Stimulated activated CD8-positive, alpha-beta memory T cell treated with anti-CD3 and anti-CD28 coated beads, Interleukin-15, amount 100 ng/mL, for 48 hours (primary cell): ENCODE measurements around the gene BOD1L2.

ENCODE experiments used
- DNase-seq, 2 donors: peaks; one replicate each; pipeline ENCODE4 v3.0.0-alpha.2; 2020; ENCODE audit warnings: low read depth in 2 of 2

The BOD1L2 gene

DNA sequence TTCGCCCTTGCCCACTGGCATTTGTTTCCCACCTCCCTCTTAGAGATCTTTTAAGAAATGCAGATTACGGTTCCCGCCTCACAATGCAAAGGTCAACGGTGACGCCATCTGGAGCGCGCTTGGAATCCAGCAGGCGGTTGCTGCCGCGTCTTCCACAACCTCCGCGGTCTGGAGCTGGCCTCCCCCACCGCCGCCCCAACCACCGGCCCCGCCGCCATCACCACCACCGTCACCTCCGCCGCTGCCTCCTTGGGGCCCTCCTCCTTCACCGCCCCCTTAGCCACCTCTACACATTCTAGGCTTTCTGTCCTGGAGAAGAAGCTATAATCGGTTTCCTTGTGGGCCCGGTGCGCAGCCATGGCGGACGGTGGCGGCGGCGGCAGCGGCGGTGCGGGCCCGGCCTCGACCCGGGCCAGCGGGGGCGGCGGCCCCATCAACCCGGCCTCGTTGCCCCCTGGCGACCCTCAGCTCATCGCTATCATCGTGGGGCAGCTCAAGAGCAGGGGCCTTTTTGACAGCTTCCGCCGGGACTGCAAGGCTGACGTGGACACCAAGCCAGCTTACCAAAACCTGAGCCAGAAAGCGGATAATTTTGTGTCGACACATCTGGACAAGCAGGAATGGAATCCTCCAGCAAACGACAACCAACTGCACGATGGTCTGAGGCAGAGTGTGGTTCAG, at the start of gene BOD1L2:
TSS of gene BOD1L2 (plus strand) at position 132 of the 681 bp plus-strand sequence. CDS start at position 358, 226 bp downstream.
- DNase-seq = no peak

DNA sequence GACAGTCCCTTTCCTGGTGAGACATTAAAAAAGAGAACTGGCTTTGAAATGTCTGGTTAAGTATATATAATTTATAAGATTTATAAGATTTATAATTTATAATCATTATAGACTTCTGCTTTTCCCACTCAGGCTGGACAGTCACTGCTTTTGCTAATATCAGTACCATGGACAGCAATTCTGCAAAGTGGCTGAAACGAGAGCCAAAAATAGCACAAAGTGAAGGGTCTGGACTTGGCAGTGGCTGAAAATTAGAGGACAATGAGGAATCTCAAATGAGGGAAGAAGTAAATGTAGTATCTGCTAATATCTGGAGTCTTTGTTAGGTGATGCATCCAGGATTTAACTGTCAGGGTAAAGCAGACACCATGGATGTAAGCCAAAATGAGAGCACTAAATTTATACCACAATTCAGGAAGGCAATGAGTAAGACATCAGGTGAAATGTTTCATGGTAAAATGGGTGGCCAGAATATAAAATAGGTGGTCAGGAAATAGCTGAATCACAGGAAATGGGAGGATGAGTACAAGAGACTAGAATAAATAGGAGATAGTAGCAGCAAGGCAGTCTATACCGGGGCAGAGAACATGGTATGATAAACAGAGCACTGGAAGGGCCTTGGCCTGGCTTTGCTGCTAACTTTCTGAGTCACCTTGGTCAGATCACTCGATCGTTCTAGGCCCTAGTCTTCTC, 39.6 kb upstream of the BOD1L2 start:
- DNase-seq = no peak

DNA sequence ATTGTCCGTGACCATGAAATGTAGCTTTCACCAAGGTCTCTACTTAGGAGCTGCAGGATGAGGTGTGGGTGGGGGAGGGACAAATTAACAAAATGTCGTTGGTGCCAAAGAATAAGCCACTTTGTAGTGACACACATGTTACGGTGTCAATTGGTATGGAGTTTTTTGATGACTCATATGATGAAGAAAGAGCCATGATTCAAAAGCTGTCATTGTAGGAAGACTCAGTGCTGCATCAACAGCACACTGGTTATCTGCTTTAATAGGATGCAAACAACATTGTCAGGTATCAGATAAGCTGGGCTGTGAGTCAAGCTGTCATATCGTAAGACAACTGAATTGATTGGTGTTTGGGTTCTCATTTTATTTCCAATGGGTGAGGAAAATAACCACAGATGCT, 36.6 kb upstream of the BOD1L2 start:
- DNase-seq = no peak

DNA sequence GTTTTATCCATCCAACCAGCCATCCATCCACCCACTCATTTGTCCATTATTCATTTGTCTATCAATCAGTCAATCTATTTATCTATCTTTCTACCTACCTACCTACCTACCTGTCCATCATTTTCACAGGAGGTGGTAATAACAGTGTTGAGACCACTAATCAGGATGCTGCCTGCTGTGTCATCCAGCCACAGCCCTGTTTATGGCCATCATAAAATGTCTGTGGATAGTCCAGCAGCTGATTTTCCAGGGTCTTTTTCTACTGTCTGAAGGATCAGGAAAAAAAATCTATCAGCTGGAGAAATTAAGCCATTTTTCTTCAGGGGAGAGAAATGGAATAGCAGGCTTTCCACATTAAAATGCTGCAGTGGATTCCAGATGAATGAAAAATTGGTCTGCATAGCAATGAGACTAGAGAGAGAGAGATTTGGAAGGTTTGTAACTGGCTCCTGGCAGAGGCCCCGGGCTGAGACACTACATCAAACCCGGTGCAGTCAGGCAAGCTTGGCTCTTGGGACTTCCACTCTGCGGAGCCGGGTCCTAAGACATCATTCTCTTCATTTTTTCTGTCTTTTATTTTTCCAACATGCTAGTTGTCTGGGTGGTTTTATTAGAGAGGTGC, 33.0 kb upstream of the BOD1L2 start:
- no peak for DNase-seq

DNA sequence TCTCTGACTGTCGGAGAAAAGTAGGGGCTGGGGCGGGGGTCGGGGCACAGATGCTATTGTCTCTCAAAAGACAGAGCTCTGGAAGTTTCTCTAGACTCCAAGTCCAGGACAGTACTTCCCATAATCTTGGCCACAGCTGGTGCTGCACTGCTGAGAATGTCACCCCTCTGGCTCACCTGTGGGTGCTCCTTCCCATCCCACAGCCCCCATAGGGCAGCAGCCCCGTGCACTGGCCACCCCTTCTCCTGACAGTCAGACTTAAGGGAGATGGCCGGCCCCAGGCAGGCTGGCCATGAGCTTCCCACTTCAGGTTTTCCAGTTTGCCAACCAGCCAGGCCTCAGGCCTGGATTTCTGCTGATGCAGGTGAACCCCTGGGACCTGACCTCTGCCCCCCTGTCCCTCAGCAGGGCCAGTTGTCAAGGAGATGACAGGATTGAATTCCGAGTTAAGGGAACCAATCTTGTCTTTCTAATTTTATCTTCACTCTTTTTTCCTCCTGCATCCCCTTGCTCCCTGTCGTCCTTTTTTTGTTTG, 30.2 kb upstream of the BOD1L2 start:
- DNase-seq = no peak

DNA sequence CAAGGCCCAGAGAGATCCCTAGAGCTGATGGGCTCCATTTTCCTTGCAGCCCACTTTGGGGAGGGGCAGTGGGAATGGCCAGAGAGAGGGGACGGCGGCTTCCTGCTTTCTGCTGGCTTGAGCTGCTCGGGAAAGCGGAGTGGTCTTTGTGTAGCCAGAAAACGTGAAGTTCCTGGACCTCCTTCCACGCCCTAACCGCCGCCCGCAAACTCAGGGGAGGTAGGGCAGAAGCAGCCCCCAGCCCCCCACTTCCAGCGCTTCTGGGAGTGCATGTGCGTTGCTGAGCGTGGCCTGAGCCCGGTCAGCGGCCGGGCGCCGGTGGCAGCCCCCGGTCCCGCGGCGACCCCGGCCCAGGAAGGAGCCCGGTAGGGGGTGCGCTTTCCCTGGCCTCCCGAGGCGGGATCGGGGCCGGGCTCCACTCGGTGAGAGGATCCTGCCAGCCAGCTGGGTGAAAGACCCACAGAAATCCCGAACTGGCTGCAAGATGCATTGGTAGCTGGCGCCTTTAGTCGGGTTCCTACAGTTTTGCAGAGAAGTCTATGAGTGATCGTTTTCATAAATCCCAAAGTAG, 25.3 kb upstream of the BOD1L2 start:
- DNase-seq = no peak

DNA sequence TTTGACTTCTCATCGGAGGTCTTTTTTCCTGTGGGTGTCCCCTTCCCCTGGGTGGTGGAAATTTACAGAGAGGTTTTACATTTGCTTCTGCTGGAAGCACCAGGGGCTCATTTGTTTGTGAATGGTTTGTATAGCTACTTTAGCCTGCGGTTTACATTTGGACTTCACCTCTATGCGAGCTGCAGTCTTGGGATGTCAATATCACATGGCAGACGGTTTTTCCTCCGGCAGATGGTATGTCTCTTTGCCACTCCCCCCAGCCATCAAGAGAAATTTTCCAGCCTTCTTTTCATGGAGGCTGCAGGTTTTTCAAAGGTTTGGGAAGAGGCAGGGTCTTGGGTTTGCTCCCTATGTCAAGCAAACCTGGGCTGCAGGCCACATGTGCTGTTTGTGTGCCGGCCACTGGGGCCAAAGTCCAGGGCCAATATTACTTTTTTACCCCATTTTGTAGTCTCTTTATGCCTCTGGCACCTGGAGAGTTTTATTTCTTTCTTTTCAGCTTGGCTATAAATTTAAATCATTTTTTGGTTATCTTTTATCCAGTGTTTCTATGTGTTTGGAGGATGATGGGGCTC, 23.9 kb upstream of the BOD1L2 start:
- DNase-seq = no peak

DNA sequence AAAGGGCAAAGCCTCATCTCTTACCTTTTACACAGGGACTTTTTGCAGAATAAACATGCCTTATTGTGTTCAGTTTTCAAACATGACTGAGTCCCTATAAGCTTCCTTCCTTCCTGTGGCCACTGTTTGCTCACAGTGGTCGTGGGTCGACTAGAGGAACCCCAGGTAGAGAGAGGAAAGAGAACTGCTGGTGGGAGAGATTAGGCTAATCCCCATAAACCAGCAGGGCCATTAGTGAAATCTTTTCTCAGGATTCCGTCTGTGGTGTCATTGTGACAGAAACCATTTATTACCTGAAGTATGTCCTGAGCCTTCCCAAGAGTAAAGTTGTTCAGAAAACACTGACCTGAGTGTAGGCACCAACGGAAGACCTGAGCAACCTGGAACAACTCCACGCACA, 21.3 kb upstream of the BOD1L2 start:
- DNase-seq = no peak

DNA sequence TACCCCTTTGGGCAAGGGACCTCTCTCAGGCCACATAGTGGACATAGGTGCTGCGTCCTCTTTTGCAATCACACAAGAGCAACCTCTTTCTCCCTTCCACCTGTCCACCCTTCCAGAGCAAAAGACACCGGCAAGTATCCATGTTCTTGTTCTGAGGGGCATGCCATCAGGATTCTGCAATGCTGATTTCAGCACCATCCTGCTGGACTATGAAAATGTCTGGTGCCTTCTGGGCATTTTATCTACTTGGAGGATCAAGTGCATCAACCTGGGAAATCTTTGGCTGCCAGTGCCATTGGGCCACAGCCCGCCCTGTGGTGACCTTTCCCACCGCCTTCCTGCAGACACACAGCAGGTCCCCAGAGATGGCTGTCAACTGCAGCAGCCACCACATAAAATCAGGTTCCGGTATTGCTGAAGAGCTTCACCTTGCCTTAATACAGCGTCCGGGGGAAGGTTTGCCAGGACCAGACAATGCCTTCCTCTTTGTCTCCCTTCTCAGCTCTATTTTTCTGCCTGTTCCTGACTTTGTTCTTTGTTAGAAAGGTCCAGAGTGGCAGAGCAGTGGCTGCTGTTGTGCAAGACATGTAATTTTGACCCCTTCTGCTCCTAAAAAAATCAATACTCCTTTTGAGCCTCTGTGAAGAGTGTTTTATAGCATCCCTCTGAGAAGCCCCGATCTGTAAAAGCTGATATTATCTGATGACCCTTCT, 18.5 kb upstream of the BOD1L2 start:
- DNase-seq = no peak

DNA sequence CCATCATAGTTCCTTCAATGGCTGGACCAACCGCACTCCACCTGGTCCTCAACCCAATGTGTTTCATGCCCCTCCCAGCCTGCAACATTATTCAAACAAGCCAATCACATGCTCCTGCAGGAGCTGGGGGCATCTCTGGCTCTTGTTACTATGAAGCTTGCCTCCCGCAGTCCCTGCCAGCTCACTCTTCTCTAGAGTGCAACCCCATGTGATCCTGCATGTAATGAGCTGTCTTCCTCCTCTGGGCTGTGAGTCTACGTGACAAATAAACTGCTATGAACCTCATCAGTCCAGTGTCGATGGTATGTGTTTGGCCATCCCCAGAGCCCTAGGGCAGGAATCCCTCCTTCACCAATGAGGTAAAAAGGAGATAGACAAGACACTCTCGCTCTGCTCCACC, 15.8 kb upstream of the BOD1L2 start:
- DNase-seq = no peak

DNA sequence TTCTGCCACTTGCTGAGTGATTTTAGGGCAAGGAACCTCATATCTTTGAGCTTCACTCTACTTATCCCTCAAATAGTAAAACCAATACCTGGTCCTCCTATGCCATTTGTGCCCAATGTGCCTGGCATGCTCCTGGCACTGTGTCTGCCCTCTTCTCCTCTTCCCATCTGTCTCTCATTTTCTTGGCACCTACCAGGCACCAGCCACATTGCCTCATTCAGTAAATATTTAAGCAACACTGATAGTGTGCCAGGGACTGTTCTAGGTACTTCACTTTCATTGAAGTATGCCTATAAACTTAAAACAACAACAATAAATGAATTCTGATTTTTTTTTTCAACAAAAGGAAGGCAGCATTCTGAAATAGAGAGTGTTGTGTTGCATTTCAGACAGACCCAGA, 15.1 kb upstream of the BOD1L2 start:
- no peak for DNase-seq

DNA sequence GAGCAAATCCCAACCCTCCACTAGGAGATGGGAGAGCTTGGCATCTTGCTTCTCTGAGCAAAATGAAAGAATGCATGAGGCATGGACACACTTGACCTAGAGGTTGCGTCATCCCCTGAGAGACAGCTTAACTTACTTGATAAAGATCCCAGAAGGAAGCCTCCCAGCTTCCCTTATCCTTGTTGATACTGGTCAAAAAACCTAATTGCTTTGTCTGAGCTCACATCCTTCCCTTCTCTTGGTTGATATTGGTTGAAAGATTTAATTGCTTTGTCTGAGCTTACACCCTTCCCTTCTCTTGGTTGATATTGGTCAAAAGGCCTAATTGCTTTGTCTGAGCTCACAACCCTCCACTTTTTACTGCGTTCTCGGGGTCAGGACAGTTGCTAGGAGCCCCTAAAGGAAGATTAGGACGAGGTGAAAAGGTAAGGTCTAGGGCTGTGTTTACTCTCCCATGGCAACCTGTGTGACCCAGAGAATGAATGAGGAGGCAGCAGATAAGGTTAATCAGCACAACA, 12.2 kb upstream of the BOD1L2 start:
- DNase-seq = no peak

DNA sequence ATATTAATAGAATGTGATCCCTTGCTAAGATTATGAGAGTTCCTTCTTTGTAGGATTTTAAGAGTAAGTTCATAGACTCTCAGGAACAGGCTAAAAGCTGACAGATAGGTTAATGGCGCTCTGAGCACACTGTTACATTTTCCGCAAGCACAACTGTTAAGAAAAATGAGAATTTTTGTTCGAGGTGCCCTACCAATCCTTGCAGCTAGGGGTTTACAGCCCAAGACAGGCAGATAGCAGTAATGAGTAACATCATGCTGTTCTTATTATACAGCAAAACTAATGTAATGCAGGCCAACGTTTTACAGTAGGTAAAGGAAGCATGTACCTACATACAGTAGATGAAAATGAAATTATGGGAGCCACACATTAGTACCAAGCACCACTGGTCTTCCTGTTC, 11.2 kb upstream of the BOD1L2 start:
- DNase-seq = no peak

DNA sequence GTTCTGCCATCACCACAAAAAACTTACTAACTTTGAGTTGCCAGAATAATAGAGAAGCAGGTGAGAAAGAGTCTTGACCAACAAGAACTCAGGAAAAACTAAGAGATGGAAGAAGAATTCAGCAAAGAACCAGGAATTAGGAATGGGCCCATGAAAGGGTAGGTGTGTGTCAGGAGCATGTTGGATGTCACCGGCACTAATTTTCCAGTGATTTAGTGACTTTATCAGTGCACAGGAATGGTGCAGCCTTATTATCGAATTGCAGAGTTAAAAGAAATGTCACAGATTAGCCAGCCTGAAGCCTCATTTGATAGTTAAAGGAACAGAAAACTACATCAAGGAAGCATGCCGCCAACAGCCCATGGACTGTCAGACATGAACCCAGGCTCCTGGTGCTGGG, 9.0 kb upstream of the BOD1L2 start:
- DNase-seq = no peak

DNA sequence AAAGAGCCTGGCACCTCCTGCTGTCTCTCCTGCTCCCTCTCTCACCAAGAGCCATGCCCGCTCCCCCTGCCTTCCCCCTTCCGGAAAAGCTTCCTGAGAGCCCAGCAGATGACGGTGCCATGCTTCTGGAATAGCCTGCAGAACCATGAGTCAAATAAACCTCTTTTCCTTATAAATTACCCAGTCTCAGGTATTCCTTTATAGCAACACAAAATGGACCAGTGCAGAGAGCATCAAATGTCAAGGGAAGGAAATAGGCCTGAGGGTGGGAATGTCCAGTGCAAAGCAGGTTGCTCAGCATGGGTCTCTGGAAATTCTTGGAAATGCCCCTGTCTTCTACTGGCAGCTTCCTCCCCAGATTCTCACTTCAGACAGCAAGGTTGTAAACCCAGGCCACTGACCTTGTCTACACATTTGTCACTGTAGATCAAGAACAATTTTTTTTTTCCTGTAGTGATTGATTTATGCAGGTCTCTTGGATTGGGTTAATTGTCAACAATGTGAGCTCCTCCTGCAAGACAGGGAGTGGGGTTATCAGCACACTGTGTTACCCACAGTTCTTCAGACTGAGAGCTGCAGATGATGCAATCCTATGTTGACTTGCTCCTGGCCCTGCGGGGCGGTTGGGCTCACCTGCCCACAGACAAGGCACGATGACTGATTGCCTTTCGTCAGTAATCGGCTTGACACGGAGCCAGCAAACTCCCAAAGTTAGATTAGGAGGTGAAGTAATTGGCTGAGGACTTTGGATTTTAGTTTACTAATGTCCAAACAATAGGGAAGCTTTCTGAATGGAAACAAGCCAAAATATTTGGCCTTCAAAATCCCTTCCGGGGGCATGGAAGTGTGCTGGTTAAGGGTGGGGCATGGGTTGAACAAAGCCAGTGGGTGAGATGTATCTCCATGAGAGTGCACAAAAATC, 5.4 kb upstream of the BOD1L2 start:
- no peak for DNase-seq

DNA sequence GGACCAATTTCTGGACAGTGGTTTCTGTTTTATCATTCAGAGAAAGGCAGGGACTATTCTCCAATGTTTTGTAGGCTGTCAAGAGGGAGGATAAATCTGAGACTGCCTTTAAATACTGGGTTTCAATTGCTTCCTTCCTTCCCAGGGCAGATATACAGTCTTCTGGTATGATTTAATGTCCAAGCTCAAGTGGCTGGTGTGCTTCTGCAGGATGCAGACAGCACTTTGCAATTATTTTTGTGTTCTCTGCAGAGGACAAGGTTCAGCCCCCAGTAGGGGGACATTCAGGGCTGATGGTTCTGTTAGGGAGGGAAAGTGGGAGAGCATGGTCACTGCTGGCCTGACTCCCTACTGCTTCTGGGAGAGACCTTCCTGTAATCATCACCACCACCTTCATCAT, 4.6 kb upstream of the BOD1L2 start:
- DNase-seq = no peak

DNA sequence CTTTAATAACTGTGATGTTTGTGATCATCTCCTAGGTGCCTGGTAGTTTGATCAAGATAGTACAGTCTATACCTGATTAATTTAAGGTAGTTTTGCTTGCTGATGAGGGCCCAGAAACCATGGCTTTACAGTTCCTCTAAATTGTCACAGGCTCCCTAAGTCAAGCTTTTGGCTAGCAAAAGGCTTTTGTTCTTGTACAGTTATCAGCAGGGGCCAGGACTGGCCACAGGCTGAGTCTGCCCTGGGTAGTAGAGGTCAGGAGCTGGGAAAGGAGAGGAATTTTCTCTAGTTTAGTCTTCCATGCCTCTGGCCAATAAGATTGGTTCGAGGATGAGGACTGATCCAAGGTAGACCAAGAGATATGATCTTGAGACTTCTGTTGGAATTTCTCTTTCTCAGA, 3.6 kb upstream of the BOD1L2 start:
- no peak for DNase-seq

DNA sequence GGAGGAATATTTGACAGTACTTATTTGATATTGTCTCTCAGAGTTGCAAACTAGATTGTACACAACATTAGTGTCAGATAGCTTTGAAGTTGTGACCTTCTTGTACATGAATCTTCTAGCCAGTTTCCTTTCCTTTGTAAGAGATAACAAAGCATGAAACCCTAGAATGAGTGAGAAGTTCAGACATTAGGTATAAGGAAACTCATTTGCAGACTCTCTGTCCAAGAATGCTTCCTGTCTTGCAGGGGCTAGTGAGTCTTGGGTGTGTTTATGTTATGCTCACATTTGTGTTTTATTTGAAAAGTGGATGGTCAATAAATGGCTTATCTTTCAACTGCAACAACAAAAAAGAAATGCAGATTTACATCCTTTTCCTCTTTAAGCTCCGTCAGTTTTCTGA, 1.4 kb downstream of the BOD1L2 start:
- no peak for DNase-seq

DNA sequence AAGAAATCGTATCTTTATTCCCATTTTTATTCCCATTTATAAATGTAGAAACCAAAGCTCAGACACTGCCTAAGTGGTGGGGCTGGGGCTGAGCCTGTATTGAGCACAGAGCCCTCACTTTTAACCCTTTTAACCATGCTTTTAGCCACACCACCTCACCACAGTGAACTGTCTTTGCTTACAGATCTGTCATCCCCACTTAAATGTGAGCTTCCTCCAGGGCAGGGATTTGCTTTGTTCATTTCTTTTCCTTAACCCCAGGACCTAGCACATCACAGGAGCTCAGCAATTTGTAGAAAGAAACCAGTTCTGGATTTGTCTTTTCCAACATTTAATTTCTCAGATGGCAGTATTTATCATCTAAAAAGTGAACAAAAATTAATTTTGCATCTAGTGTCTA, 2.2 kb downstream of the BOD1L2 start:
- no peak for DNase-seq

DNA sequence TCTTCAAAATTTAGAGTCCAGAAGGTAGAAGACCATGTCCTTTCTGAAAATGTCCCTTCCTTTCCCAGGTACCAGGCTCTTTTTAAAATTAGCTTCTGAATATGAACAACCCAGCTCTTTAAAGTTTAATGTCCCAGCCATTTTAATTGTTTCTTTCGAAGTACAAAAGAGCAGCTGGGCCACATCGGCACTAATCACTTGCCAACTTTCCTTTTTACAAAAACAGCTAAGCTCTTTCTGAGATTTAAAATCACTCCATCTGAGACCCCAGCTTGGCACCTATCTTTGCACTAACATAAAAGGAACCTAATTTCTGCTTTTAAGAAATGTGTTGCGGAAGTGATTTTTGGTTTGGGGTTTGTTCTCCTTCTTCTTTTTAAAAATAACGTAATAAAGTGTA, 2.6 kb downstream of the BOD1L2 start:
- DNase-seq = no peak
